Breast epithelium (tissue), 3 donors: ENCODE results near the gene GNPTG.

Source experiments
- CTCF ChIP-seq, 3 donors: fragments of 450-650 bp; IDR thresholded peaks; one replicate each; pipeline ENCODE4 v1.5.1; 2016 to 2017; ENCODE audit warnings: antibody characterized with exemption in 3 of 3, mild to moderate bottlenecking in 3 of 3, moderate library complexity in 3 of 3
- POLR2A ChIP-seq: fragments of 450-650 bp; IDR thresholded peaks from one replicate; pipeline ENCODE4 v1.6.1; 2016; ENCODE audit warnings: antibody characterized with exemption, mild to moderate bottlenecking, moderate library complexity

- TF ChIP-seq CTCF (IDR thresholded peaks at IDR 0.05) (no peak), POLR2A (no peak)
Observed at GRCh38 chr16:1344499-1344898, 7.2 kb upstream of the GNPTG start.
